Right atrium auricular region (tissue), 2 donors: Measurements from ENCODE around the gene ULK4. TPM values are rescaled to one million over a fixed set of nuclear protein-coding genes. Genes with fewer than 3 reads are reported as not detected.
A peak's percentile ranks its signal among the peaks of the same experiment; 100 is the strongest.

Experiments
- DNase-seq: peaks from one replicate; pipeline ENCODE4 v3.0.0-alpha.2; 2019; ENCODE audit warnings: low spot score
- H3K27ac ChIP-seq, 2 donors: fragments of 200-600 bp; sonication (generic); 1 replicate in 1 of 2; 2 replicates in 1 of 2; pipeline ENCODE4 v1.5.1; 2016 to 2019
- H3K27me3 ChIP-seq, 2 donors: fragments of 200-600 bp; sonication (generic); one replicate each; pipeline versions ENCODE4 v1.5.1 to v1.6.0; 2017 to 2019
- H3K36me3 ChIP-seq: fragments of 200-600 bp; sonication (generic); one replicate; pipeline ENCODE4 v1.5.1; 2016
- H3K4me1 ChIP-seq, 2 donors: fragments of 200-600 bp; sonication (generic); one replicate each; pipeline versions ENCODE4 v1.5.1 to v1.6.0; 2017 to 2019
- H3K4me3 ChIP-seq, 2 donors: fragments of 200-600 bp; sonication (generic); 1 replicate in 1 of 2; 2 replicates in 1 of 2; pipeline ENCODE4 v1.5.1; 2017 to 2019; ENCODE audit warnings: mild to moderate bottlenecking in 1 of 2, moderate library complexity in 1 of 2
- H3K9me3 ChIP-seq, 2 donors: fragments of 200-600 bp; sonication (generic); one replicate each; pipeline ENCODE4 v1.5.1; 2019
- total RNA-seq, 2 donors: library from RNA; depleted of rRNA; stranded (reverse); fragments of >200 nt; gene quantifications; one replicate each; pipeline ENCODE4 v1.1.0, GENCODE V29; 2016
- TF ChIP-seq, protein P1 (sequence below), 2 donors: fragments of 200-600 bp; sonication (generic); IDR thresholded peaks; one replicate each; pipeline ENCODE4 v1.5.1; 2019; ENCODE audit warnings: antibody characterized with exemption in 2 of 2

ULK4 gene
- total RNA-seq, 2 donors from 2014 or later: 7.1 to 10.1 TPM

- Histone ChIP-seq H3K4me1 (peaks cover 0 to 46% of the 10 kb centered on the region in 2 donors), H3K27ac (peak overlapping the region; percentile 94 to 99), H3K9me3 (no peaks in the 10 kb centered on the region), H3K36me3 (no peaks in the 10 kb centered on the region), H3K4me3 (peak overlapping the region; percentile 82 to 97), H3K27me3 (no peaks in the 10 kb centered on the region)
- DNase-seq: no peak
- TF ChIP-seq, protein P1, sequence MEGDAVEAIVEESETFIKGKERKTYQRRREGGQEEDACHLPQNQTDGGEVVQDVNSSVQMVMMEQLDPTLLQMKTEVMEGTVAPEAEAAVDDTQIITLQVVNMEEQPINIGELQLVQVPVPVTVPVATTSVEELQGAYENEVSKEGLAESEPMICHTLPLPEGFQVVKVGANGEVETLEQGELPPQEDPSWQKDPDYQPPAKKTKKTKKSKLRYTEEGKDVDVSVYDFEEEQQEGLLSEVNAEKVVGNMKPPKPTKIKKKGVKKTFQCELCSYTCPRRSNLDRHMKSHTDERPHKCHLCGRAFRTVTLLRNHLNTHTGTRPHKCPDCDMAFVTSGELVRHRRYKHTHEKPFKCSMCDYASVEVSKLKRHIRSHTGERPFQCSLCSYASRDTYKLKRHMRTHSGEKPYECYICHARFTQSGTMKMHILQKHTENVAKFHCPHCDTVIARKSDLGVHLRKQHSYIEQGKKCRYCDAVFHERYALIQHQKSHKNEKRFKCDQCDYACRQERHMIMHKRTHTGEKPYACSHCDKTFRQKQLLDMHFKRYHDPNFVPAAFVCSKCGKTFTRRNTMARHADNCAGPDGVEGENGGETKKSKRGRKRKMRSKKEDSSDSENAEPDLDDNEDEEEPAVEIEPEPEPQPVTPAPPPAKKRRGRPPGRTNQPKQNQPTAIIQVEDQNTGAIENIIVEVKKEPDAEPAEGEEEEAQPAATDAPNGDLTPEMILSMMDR (IDR thresholded peaks at IDR 0.05): no peak
These were observed 761.8 kb downstream of the ULK4 start for GRCh38 chr3:41199866-41200668.

- Histone ChIP-seq H3K4me3 (peak within 1 kb of the TSS; percentile 82 to 97), H3K27ac (peak within 1 kb of the TSS; percentile 94 to 99), H3K36me3 (no peaks in the 10 kb centered on the region), H3K27me3 (no peaks in the 10 kb centered on the region), H3K9me3 (no peaks in the 10 kb centered on the region), H3K4me1 (peaks cover 0 to 37% of the 10 kb centered on the region in 2 donors)
- TF ChIP-seq, protein P1 (IDR thresholded peaks at IDR 0.05): peak in 1 of 2 donors; percentile 53
- peak; percentile 94 for DNase-seq
These were observed 762.7 kb downstream of the ULK4 start, which contains the start of gene CTNNB1 for GRCh38 chr3:41198950-41199865. Gene CTNNB1 (plus strand): TSS chr3:41199505. CDS start chr3:41224069, 24,564 bp downstream.

- Histone ChIP-seq H3K27me3 (no peaks in the 10 kb centered on the region), H3K27ac (peak overlapping the region; percentile 94 to 99), H3K36me3 (no peaks in the 10 kb centered on the region), H3K4me1 (peaks cover 0 to 30% of the 10 kb centered on the region in 2 donors), H3K9me3 (no peaks in the 10 kb centered on the region), H3K4me3 (peak overlapping the region; percentile 82 to 97)
- TF ChIP-seq, protein P1 (IDR thresholded peaks at IDR 0.05): no peak
- DNase-seq: no peak
These were observed 763.4 kb downstream of the ULK4 start for GRCh38 chr3:41198526-41198925.

- Histone ChIP-seq H3K4me1 (peaks cover 0 to 25% of the 10 kb centered on the region in 2 donors), H3K36me3 (no peaks in the 10 kb centered on the region), H3K4me3 (no peak overlapping the region), H3K27me3 (no peaks in the 10 kb centered on the region), H3K27ac (peak overlapping the region; percentile 94 to 99), H3K9me3 (no peaks in the 10 kb centered on the region)
- TF ChIP-seq, protein P1 (IDR thresholded peaks at IDR 0.05): no peak
- DNase-seq: no peak
These were observed 763.9 kb downstream of the ULK4 start for GRCh38 chr3:41198046-41198445.

Other genes with a start within 250 kb of the ULK4 start
- 100 to 1,000 TPM; 172 to 259 TPM for gene TRAK1, start 129.3 kb upstream of the ULK4 start, total RNA-seq